Stimulated activated CD8-positive, alpha-beta memory T cell treated with anti-CD3 and anti-CD28 coated beads, Interleukin-7, amount 100 ng/mL, for 4 hours (primary cell): ENCODE measurements around the gene ALDH18A1.

Experiments used
- DNase-seq, 2 donors: peaks; one replicate each; pipeline ENCODE4 v3.0.0-alpha.2; 2020; ENCODE audit warnings: low read depth in 2 of 2

The ALDH18A1 gene

GRCh38 chr10:95579835-95580535, 76.5 kb downstream of the ALDH18A1 start:
- DNase-seq: no peak

- DNase-seq: no peak
Measured at GRCh38 chr10:95579292-95579691, 77.2 kb downstream of the ALDH18A1 start.

- DNase-seq: no peak
Measured at GRCh38 chr10:95578619-95579018, 77.9 kb downstream of the ALDH18A1 start.

- no peak for DNase-seq
Measured at GRCh38 chr10:95574649-95575365, 81.7 kb downstream of the ALDH18A1 start.

GRCh38 chr10:95573964-95574604, 82.4 kb downstream of the ALDH18A1 start:
- no peak for DNase-seq

GRCh38 chr10:95573527-95573926, 83.0 kb downstream of the ALDH18A1 start:
- no peak for DNase-seq

GRCh38 chr10:95572131-95572820, 84.2 kb downstream of the ALDH18A1 start:
- no peak for DNase-seq

- DNase-seq: no peak
Measured at GRCh38 chr10:95571390-95571789, 85.1 kb downstream of the ALDH18A1 start.

GRCh38 chr10:95569368-95569767, 87.1 kb downstream of the ALDH18A1 start:
- DNase-seq: no peak

GRCh38 chr10:95567903-95568630, 88.4 kb downstream of the ALDH18A1 start:
- DNase-seq: no peak

- no peak for DNase-seq
Measured at GRCh38 chr10:95566136-95566535, 90.4 kb downstream of the ALDH18A1 start.

GRCh38 chr10:95565336-95565735, 91.2 kb downstream of the ALDH18A1 start:
- no peak for DNase-seq

GRCh38 chr10:95564291-95564690, 92.2 kb downstream of the ALDH18A1 start:
- no peak for DNase-seq

- no peak for DNase-seq
Measured at GRCh38 chr10:95562341-95562965, 94.1 kb downstream of the ALDH18A1 start.

GRCh38 chr10:95561864-95562177, 94.7 kb downstream of the ALDH18A1 start:
- DNase-seq: no peak

GRCh38 chr10:95561177-95561863, 95.2 kb downstream of the ALDH18A1 start, which contains the start of gene SORBS1:
SORBS1 (minus strand) TSS chr10:95561371; CDS start chr10:95441135, 120,236 bp downstream.
- DNase-seq: peak; percentile 64 to 80

- peak; percentile 12 to 28 for DNase-seq
Measured at GRCh38 chr10:95560278-95561176, 96.0 kb downstream of the ALDH18A1 start.

GRCh38 chr10:95559896-95560277, 96.6 kb downstream of the ALDH18A1 start:
- DNase-seq: no peak

GRCh38 chr10:95559471-95559870, 97.0 kb downstream of the ALDH18A1 start:
- no peak for DNase-seq
